Gastrocnemius medialis (tissue), 4 donors: ENCODE data around the gene TMSB4X. TPM values are rescaled to one million over a fixed set of nuclear protein-coding genes. Genes with fewer than 3 reads are reported as not detected.

ENCODE experiments used
- ATAC-seq, 2 donors: fragments of 150-250 bp; one replicate each; pipeline ENCODE4 v1.9.1; 2016
- DNase-seq, 2 donors: peaks; one replicate each; pipeline ENCODE4 v3.0.0-alpha.2; 2019
- H3K27ac ChIP-seq, 4 donors: fragments of 200-600 bp; sonication (generic); 1 replicate in 1 of 4; 2 replicates in 3 of 4; pipeline ENCODE4 v1.5.1; 2016 to 2018; ENCODE audit warnings: mild to moderate bottlenecking in 2 of 4, moderate library complexity in 1 of 4
- H3K27me3 ChIP-seq, 3 donors: fragments of 200-600 bp; sonication (generic) in 2 of 3; 1 replicate in 1 of 3; 2 replicates in 2 of 3; pipeline versions ENCODE4 v1.5.1 to v1.6.0; 2016 to 2019; ENCODE audit warnings: mild to moderate bottlenecking in 1 of 3, moderate library complexity in 1 of 3
- H3K36me3 ChIP-seq, 2 donors: fragments of 200-600 bp; sonication (generic) in 1 of 2; one replicate each; pipeline ENCODE4 v1.5.1; 2017 to 2018
- H3K4me1 ChIP-seq, 2 donors: fragments of 200-600 bp; sonication (generic) in 1 of 2; one replicate each; pipeline ENCODE4 v1.5.1; 2016 to 2017; ENCODE audit warnings: mild to moderate bottlenecking in 2 of 2
- H3K4me3 ChIP-seq, 4 donors: fragments of 200-600 bp; sonication (generic) in 3 of 4; 1 replicate in 1 of 4; 2 replicates in 3 of 4; pipeline ENCODE4 v1.5.1; 2016 to 2019; ENCODE audit warnings: mild to moderate bottlenecking in 2 of 4
- H3K9me3 ChIP-seq, 3 donors: fragments of 200-600 bp; sonication (generic) in 2 of 3; 1 replicate in 1 of 3; 2 replicates in 2 of 3; pipeline ENCODE4 v1.5.1; 2016 to 2019
- CTCF ChIP-seq, 5 experiments: fragments of 450-650 bp in 3 of 5; fragments of 200-600 bp in 2 of 5; sonication (generic) in 2 of 5; IDR thresholded peaks in 4 of 5; conservative IDR thresholded peaks in 1 of 5; 1 replicate in 4 of 5; 2 replicates in 1 of 5; pipeline ENCODE4 v1.5.1; 2016 to 2019; ENCODE audit warnings: antibody characterized with exemption in 5 of 5, mild to moderate bottlenecking in 3 of 5, moderate library complexity in 3 of 5
- POLR2A ChIP-seq, 2 donors: fragments of 450-650 bp; IDR thresholded peaks; one replicate each; pipeline ENCODE4 v1.6.1; 2017; ENCODE audit warnings: antibody characterized with exemption in 2 of 2, mild to moderate bottlenecking in 2 of 2, moderate library complexity in 2 of 2
- in situ Hi-C, 4 donors: fragments of 200-750 bp; cut with MboI; loops; one replicate each; pipeline versions ENCODE4 v1.15.0 to v1.8.0; 2017; ENCODE audit warnings: low sequenced_read_pairs in 4 of 4
- intact Hi-C: fragments of 100-400 bp; cut with DNase I; formaldehyde crosslinking; loops from one replicate; pipeline ENCODE4 v1.15.1; 2023; ENCODE audit warnings: low total_unique reads
- total RNA-seq, 4 donors: library from RNA; depleted of rRNA; stranded (reverse); fragments of >200 nt; gene quantifications; one replicate each; pipeline versions ENCODE4 v1.1.0 to v1.2.3, GENCODE V29; 2016

TMSB4X gene
- total RNA-seq, 4 donors from 2014 or later = 492 to 653 (median 526) TPM

GRCh38 chrX:12987340-12987739 is 12.4 kb downstream of the TMSB4X start:
- in situ Hi-C loops (no loop called here), intact Hi-C loops (no loop called here)
- Histone ChIP-seq H3K27ac (no peak overlapping the region), H3K27me3 (no peaks in the 10 kb centered on the region), H3K4me1 (no peaks in the 10 kb centered on the region), H3K4me3 (no peak overlapping the region), H3K36me3 (no peaks in the 10 kb centered on the region), H3K9me3 (no peaks in the 10 kb centered on the region)
- ATAC-seq = no peak
- DNase-seq = no peak
- TF ChIP-seq CTCF (IDR thresholded peaks at IDR 0.05 in 4 of 5, conservative IDR thresholded peaks at IDR 0.05 in 1 of 5) (no peak), POLR2A (IDR thresholded peaks at IDR 0.05) (no peak)

- H3K36me3 ChIP-seq = no peaks in the 10 kb centered on the region
- DNase-seq (no peak), ATAC-seq (no peak)
- H3K4me1 ChIP-seq = no peaks in the 10 kb centered on the region
- in situ Hi-C loops (no loop called here), intact Hi-C loops (no loop called here)
- no peaks in the 10 kb centered on the region for H3K9me3 ChIP-seq
- no peak overlapping the region for H3K27ac ChIP-seq
- H3K27me3 ChIP-seq = no peaks in the 10 kb centered on the region
- no peak overlapping the region for H3K4me3 ChIP-seq
- TF ChIP-seq CTCF (IDR thresholded peaks at IDR 0.05 in 4 of 5, conservative IDR thresholded peaks at IDR 0.05 in 1 of 5) (no peak), POLR2A (IDR thresholded peaks at IDR 0.05) (no peak)
These were observed 13.1 kb downstream of the TMSB4X start for GRCh38 chrX:12987900-12988594.

- H3K27me3 ChIP-seq = no peaks in the 10 kb centered on the region
- intact Hi-C loops = no loop called here
- no peak overlapping the region for H3K27ac ChIP-seq
- ATAC-seq (no peak), DNase-seq (no peak)
- no peaks in the 10 kb centered on the region for H3K36me3 ChIP-seq
- H3K9me3 ChIP-seq = no peaks in the 10 kb centered on the region
- no peak overlapping the region for H3K4me3 ChIP-seq
- H3K4me1 ChIP-seq = no peaks in the 10 kb centered on the region
- in situ Hi-C loops = no loop called here
- TF ChIP-seq POLR2A (IDR thresholded peaks at IDR 0.05) = no peak
- TF ChIP-seq CTCF (IDR thresholded peaks at IDR 0.05 in 4 of 5, conservative IDR thresholded peaks at IDR 0.05 in 1 of 5) = no peak
These were observed 13.9 kb downstream of the TMSB4X start for GRCh38 chrX:12988797-12989196.

- in situ Hi-C loops = no loop called here
- no peak for DNase-seq
These were observed 14.6 kb downstream of the TMSB4X start for GRCh38 chrX:12989461-12989860.

More at GRCh38 chrX:12989461-12989860, 14.6 kb downstream of the TMSB4X start:
- Histone ChIP-seq H3K9me3 (no peaks in the 10 kb centered on the region), H3K27me3 (no peaks in the 10 kb centered on the region), H3K36me3 (no peaks in the 10 kb centered on the region), H3K27ac (no peak overlapping the region), H3K4me3 (no peak overlapping the region), H3K4me1 (no peaks in the 10 kb centered on the region)
- intact Hi-C loops = no loop called here
- TF ChIP-seq CTCF (IDR thresholded peaks at IDR 0.05 in 4 of 5, conservative IDR thresholded peaks at IDR 0.05 in 1 of 5) (no peak), POLR2A (IDR thresholded peaks at IDR 0.05) (no peak)
- ATAC-seq = no peak
